Dermis blood vessel endothelial cell (primary cell): ENCODE results near the gene ALOX15B. TPM values are rescaled to one million over a fixed set of nuclear protein-coding genes. Genes with fewer than 3 reads are reported as not detected.

Experiments used
- DNase-seq: peaks from one replicate; pipeline ENCODE4 v3.0.0; 2010
- total RNA-seq: library from RNA; depleted of rRNA; stranded (reverse); fragments of >200 nt; gene quantifications from 2 replicates; pipeline ENCODE4 v1.2.3, GENCODE V29; 2014

The ALOX15B gene
- not detected in 2 replicates for total RNA-seq

- DNase-seq = no peak
Observed at GRCh38 chr17:8038954-8039610, at the start of gene ALOX15B. ALOX15B (plus strand) TSS chr17:8039059; CDS start chr17:8039156, 97 bp downstream.

- DNase-seq = peak; percentile 78
Observed at GRCh38 chr17:7989781-7990655, 48.8 kb upstream of the ALOX15B start.

GRCh38 chr17:7992516-7992915 is 46.3 kb upstream of the ALOX15B start:
- no peak for DNase-seq

- DNase-seq = no peak
Observed at GRCh38 chr17:7992924-7993323, 45.9 kb upstream of the ALOX15B start.

- no peak for DNase-seq
Observed at GRCh38 chr17:7993972-7994589, 44.8 kb upstream of the ALOX15B start.

- DNase-seq = no peak
Observed at GRCh38 chr17:7995724-7996123, 43.1 kb upstream of the ALOX15B start.

GRCh38 chr17:7997186-7997585 is 41.7 kb upstream of the ALOX15B start:
- DNase-seq = peak; percentile 49

GRCh38 chr17:8001976-8002720 is 36.7 kb upstream of the ALOX15B start, which contains the start of gene GUCY2D:
GUCY2D (plus strand) TSS chr17:8002615; CDS start chr17:8003048, 433 bp downstream.
- DNase-seq = no peak

- DNase-seq = peak; percentile 13
Observed at GRCh38 chr17:8002721-8003593, 35.9 kb upstream of the ALOX15B start.

GRCh38 chr17:8003594-8004181 is 35.2 kb upstream of the ALOX15B start:
- no peak for DNase-seq

GRCh38 chr17:8004899-8005298 is 34.0 kb upstream of the ALOX15B start:
- no peak for DNase-seq

GRCh38 chr17:8005357-8005756 is 33.5 kb upstream of the ALOX15B start:
- no peak for DNase-seq

- DNase-seq = no peak
Observed at GRCh38 chr17:8005967-8006730, 32.7 kb upstream of the ALOX15B start.

- no peak for DNase-seq
Observed at GRCh38 chr17:8006836-8007680, 31.8 kb upstream of the ALOX15B start.

- no peak for DNase-seq
Observed at GRCh38 chr17:8007836-8008235, 31.0 kb upstream of the ALOX15B start.

- DNase-seq = no peak
Observed at GRCh38 chr17:8012045-8012580, 26.7 kb upstream of the ALOX15B start.

GRCh38 chr17:8012996-8013640 is 25.7 kb upstream of the ALOX15B start:
- DNase-seq = no peak

GRCh38 chr17:8013731-8014557 is 24.9 kb upstream of the ALOX15B start:
- no peak for DNase-seq
